ENCODE results near the gene TEDDM1. TPM values are rescaled to one million over a fixed set of nuclear protein-coding genes. Genes with fewer than 3 reads are reported as not detected.

Gene TEDDM1
- total RNA-seq, 1 experiment from 2014 or later = not detected

Other genes with a start within 250 kb of the TEDDM1 start
- 91.0 and 106 TPM in 2 replicates for gene GLUL, start 8.9 kb downstream of the TEDDM1 start, total RNA-seq (2014; rRNA removed; shearing (Covaris generic))
- gene RGSL1, start 49.5 kb upstream of the TEDDM1 start, total RNA-seq (2014; rRNA removed; shearing (Covaris generic)) = 0.07 TPM in 1 of 2 replicates, not detected in the other
- gene RNASEL, start 188.6 kb upstream of the TEDDM1 start, total RNA-seq (2014; rRNA removed; shearing (Covaris generic)) = 6.6 and 7.6 TPM in 2 replicates
- gene RGS16, start 203.7 kb upstream of the TEDDM1 start, total RNA-seq (2014; rRNA removed; shearing (Covaris generic)) = 25.1 and 27.4 TPM in 2 replicates

Measured in NCI-H460 (cell line).